Measurements from ENCODE around the gene RNU7-1.

DNA sequence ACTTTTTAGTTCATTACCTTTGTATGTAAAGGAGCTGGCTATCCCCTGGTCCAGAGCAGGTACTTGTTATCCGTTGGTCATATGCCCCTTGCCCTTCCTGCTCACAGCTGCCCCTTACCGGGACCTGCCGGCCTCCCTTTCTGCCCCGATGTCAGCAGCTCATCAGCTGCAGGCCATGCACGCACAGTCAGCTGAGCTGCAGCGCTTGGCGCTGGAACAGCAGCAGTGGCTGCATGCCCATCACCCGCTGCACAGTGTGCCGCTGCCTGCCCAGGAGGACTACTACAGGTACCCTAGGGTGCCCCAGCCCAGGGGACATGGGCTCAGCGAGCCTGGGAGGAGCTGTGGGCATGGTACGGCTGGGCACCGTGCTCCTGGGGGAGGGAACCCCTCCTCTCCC is 2.3 kb upstream of the RNU7-1 start:
- TF ChIP-seq, protein P1, sequence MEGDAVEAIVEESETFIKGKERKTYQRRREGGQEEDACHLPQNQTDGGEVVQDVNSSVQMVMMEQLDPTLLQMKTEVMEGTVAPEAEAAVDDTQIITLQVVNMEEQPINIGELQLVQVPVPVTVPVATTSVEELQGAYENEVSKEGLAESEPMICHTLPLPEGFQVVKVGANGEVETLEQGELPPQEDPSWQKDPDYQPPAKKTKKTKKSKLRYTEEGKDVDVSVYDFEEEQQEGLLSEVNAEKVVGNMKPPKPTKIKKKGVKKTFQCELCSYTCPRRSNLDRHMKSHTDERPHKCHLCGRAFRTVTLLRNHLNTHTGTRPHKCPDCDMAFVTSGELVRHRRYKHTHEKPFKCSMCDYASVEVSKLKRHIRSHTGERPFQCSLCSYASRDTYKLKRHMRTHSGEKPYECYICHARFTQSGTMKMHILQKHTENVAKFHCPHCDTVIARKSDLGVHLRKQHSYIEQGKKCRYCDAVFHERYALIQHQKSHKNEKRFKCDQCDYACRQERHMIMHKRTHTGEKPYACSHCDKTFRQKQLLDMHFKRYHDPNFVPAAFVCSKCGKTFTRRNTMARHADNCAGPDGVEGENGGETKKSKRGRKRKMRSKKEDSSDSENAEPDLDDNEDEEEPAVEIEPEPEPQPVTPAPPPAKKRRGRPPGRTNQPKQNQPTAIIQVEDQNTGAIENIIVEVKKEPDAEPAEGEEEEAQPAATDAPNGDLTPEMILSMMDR (IDR thresholded peaks at IDR 0.05): no peak
- TF ChIP-seq POLR2A (IDR thresholded peaks at IDR 0.05) (no peak), POLR2AphosphoS5 (IDR thresholded peaks at IDR 0.05) (no peak)

All from upper lobe of left lung (tissue), 4 donors.